ENCODE measurements around the gene MMP14.

DNA sequence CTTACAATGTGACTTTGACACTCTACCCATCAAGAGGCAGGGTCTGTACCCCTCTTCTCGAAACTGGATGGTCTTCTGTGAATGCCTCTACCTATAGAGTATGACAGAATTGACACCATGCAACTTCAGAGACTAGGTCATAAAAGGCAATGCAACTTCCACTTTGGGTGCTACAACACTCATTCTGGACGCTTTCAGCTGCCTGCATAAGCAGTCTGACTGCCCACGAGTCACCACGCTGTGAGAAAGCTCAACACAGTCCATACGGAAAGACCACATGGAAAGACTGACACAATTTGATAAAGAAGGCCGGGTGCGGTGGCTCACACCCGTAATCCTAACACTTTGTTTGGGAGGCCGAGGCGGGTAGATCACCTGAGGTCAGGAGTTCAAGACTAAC, 36.0 kb upstream of the MMP14 start:
- TF ChIP-seq, protein P1, sequence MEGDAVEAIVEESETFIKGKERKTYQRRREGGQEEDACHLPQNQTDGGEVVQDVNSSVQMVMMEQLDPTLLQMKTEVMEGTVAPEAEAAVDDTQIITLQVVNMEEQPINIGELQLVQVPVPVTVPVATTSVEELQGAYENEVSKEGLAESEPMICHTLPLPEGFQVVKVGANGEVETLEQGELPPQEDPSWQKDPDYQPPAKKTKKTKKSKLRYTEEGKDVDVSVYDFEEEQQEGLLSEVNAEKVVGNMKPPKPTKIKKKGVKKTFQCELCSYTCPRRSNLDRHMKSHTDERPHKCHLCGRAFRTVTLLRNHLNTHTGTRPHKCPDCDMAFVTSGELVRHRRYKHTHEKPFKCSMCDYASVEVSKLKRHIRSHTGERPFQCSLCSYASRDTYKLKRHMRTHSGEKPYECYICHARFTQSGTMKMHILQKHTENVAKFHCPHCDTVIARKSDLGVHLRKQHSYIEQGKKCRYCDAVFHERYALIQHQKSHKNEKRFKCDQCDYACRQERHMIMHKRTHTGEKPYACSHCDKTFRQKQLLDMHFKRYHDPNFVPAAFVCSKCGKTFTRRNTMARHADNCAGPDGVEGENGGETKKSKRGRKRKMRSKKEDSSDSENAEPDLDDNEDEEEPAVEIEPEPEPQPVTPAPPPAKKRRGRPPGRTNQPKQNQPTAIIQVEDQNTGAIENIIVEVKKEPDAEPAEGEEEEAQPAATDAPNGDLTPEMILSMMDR (IDR thresholded peaks at IDR 0.05): no peak
- no peak for TF ChIP-seq POLR2A (IDR thresholded peaks at IDR 0.05)

Measured in lower leg skin (tissue), 3 donors.